IPS-NIHi7 (cell line): ENCODE measurements around the gene NTF3.

ENCODE experiments used
- DNase-seq: peaks from one replicate; pipeline ENCODE4 v3.0.0; 2012; ENCODE audit warnings: mixed read lengths; ENCODE audit errors: extremely low spot score

The NTF3 gene

DNA sequence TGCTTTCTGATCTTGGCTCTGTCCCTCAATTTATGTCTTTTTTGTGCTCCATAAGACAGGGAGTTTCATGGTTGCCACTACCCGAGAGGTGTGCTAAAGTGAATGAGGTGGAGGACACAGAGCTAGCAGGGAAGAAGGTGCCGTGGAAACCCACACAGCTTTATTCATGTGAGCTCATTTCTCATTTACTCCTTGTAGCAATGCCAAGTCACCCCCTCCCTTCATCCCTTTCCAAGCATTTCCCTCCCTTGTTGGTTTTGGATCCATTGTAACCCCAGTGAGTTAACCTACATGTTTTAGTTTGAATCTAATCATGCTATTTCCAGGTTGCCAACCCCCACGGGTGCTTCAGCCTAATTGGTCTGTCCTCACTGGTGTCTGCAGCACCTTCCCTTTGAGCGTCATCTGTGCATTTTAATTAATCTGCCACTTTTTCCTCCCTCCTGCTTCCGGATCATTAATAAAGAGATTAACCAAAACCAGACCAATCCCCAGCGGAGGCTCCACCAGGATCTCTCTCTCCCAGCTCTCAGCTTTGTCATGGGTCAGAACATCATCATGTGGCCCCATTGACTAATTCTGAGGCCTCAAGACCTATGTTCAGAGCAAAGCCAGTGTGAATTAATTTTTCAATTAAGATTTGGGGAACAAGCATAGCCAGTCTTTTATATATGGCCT, 56.2 kb downstream of the NTF3 start:
- no peak for DNase-seq

- DNase-seq, result no peak
Observed at GRCh38 chr12:5488626-5488955, 56.7 kb downstream of the NTF3 start.

DNA sequence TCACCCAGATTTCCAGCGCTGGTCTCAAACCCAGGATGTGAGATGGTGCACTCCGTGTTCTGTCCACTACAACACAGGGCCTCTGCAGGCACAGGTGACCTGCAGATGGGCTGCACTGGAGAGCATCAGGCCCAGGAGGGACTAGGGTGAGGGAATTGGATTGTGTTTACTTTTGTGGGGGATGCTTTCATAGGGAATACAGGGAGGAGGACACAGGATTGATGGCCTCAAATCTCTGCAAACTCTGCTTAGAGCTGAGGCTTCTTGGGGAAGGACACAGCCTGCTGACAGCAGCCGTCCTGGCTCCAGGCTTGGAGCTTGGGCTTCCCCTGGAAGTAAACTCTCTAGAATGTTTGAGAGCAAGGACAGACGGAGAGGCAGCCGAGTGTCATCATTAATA, 57.1 kb downstream of the NTF3 start:
- DNase-seq, result no peak

DNA sequence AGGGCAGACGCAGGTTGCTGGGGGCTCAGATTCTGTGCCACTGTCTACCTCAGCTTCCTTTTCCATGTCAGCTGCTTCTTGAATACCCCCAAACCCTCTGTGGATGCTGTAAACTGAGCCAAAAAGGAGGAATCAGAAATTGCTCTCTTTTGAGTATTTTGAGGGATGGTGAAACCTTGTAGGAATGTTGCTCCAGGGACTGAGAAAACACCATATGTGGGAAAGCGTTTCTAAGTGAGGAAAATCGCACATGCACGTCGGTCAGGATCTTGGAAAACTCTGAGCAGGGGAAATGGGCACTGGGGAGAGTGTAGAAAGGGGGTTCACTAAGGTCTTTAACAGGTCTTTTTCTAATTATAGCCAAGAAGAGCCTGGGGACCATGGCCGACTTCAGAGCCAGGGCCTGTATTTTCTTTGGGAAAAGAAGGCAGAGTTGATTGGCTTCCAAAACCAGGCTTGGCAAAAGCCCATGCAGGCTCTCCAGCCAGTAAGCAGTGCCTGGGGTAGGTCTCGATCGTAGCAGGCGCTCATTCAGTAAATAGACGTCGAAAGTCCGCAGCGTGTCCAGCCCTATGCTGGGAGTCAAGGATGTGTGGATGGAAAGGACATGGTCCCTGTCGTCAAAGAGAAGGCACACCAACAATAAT, 58.0 kb downstream of the NTF3 start:
- DNase-seq, result no peak

DNA sequence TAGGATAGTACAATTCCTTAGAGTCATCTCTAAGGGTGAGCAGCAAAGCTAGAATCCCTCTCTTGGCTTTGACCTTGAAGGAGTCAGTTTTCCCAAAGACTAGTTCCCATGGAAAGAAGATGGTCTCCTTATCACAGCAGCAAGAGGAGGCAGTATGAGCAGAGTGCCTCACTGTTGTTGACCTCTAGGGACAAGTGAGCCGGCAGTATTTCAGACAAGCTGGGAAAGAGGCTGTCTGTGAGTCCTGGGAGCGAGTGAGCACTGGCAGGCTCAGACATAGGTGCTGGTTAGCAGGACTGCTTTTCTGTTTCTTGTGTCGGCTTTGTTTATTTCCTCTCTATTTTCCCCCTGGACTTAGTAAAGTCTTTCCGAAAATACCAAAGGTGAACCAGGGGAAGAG, 60.7 kb downstream of the NTF3 start:
- peak; percentile 47 for DNase-seq

DNA sequence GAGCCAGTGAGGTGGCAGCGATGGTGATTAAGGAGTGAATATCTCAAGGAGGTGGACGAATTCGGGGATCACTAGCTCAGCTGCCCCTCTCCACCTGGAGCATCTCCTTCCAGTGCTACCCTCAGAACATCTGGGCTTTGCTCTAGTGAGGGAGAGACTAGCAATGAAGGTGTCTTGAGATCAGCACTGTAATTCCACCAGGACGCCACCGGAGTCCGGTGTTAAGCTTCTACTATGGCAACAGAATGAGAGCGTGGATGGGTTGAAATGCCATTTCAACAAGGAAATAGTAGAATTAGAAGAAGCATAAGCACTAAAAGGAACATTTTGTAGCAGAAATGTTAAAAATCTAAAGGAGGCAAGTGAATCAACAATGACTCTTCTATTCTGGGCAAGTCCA, 61.1 kb downstream of the NTF3 start:
- no peak for DNase-seq

- DNase-seq, result no peak
Observed at GRCh38 chr12:5494343-5494742, 62.4 kb downstream of the NTF3 start.

- DNase-seq, result no peak
Observed at GRCh38 chr12:5497329-5498053, 65.6 kb downstream of the NTF3 start.

DNA sequence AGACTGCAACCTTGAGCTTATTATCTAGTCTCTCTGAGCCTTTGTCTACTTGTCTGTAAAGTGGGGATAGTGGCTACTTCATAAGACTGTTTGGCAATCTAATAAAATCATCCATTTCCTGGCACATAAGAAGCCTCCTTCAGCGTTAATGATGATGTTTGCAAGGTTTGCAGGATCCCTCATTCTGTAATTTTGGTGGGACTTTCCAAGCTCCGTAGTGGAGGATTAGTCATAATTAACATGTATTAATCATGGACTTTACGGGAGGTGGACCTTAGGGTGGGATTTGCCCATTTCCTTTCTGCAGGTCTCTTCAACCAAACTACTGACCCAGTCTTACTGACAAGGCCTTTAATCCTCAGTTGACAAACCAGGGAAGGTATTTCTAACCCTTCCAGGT, 66.2 kb downstream of the NTF3 start:
- DNase-seq, result no peak

GRCh38 chr12:5498806-5499205, 66.9 kb downstream of the NTF3 start:
- no peak for DNase-seq

GRCh38 chr12:5499566-5500330, 67.8 kb downstream of the NTF3 start:
- no peak for DNase-seq

DNA sequence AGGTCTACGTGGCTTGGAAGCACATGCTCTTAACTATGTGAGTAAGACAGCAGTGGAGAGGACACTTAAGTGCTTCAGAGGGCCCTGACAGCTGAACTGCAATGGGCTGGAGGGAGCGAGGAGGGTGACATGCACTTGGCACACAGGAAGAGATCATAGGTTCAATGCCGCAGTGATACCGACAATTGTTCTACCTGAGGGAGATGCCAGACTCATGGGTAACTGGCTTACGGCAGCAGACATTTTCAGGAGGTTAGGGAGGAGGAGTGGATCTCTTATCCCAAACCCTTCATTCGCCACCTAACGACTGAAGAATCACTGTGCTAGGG, 68.4 kb downstream of the NTF3 start:
- DNase-seq, result no peak

DNA sequence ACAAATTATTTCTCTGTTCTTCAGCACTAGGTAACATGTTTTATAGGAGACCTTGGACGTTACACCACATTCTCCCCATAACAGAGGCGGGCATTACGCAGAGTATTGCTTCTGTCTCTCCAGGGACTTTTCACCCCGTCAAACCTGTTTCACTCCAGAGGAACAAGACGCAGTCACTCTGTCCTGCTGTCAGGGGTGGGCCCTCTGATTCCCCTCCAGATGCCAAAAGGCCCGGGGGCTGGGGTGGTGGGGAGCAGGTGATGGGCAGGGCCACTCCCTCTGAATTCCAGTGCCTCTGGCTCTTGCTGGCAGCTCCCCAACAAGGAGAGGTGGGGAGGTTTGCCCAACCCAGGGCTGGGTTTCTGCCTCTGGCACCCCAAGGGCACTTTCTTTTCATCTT, 71.9 kb downstream of the NTF3 start:
- DNase-seq, result no peak

DNA sequence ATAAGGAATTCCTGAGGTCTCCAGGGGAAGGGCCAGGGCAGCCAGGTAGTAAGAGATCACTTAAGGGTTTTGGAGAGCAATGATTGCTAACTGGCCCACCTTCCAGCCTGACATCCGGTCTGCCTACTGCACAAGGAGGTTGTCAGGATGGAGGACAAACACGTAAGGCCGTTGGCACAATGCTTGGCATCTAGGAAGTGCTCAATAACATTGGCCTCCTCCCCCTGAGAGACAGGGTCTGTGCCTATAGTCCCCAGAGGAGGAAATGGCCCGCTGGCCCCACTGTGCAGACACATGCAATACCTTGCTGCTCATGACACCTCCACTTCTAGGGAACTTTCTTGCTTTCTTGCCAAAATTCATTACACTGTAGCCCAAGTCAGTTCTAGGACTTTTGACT, 73.2 kb downstream of the NTF3 start:
- DNase-seq, result no peak

DNA sequence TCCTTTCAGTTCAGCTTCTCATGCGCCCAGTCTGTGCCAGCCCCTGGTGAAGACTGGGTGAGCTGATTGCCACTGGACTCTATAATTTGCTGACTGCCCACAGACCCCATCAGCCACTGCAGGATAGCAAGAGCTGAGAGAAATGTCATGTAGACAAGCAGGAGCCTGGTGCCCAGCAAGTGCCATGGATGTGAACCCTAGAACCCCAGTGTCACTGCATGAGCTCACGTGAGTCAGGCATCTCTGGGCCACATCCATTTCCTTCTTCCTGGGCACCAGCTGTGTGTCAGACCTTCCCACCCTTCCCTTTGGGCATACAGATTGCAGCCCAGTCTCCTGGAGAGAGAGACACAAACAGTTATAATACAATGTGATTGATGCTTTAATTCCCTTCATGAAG, 73.8 kb downstream of the NTF3 start:
- no peak for DNase-seq

DNA sequence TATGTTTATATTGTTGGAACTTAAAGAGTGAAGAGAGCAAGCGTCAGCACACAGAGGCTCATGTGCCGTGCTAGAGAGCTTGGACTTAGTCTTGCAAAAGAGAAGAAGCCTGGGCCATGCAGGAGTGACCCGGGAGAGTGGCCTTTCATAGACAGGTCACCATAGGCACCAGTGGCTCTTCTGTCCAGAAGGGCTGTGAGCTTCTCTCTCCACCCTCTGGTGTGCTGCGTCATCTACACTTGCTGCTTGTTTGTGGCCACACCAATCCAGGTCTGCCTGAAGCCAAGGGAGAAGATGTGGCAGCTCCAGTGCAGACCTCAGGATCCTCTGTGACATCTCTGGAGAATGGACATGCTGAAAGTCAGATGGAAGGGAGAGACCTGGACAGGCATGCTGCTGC, 74.4 kb downstream of the NTF3 start:
- no peak for DNase-seq

DNA sequence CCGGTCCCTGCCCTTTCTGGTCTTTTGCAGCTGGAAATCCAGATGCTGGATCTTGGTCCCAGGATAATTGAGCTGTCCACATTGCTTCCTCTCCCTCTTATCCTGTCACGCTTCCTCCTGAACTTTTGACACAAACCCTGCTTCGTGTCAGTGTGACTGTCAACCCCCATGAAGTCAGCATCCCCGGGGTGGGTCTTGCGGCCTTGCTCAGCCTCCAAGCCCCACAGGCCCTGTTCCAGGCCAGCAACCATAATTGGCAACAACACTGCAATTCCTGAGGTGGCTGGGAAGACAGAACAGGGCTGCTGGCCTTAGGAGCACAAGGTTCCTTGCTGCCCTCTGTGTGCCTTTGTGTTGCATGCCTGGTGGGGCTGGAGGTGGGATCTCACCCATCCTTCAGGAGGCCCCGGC, 74.9 kb downstream of the NTF3 start:
- no peak for DNase-seq

- no peak for DNase-seq
Observed at GRCh38 chr12:5507401-5507935, 75.6 kb downstream of the NTF3 start.

DNA sequence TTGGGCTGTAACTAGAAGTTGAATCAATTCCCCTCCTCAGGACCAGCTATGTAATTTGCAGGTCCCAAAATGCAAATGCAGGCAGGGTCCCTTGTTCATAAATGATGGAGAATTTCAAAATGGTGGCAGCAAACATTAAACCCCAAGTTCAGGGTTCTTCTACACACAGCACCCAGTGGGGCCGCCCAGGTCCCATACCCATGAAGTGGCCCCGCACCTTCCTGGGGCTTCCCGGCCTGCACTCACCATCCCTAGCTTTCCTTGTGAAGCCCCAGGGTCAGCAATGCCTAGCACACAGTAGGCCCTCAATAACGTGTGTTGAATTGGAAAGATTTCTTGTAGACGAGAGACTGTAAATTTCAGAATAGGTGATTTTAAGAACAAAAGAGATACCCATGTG, 76.0 kb downstream of the NTF3 start:
- DNase-seq, result no peak

DNA sequence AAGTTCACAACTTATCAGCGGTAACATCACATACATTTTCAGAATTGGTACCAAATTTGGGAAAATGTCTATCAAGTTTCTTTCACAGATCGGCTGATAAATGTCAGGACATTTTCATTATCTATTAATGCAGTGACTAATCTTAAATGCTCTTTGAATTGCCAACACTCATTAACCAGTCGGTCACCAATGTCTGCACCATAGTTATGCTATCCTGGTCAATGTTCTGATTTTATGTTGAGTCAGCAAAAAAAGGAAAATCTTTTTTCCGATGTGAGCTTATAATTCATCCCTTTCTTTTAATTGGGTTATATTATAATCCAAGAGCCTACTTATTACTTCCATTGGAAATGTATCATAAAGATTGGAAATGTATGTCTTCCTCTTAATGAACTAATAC, 77.2 kb downstream of the NTF3 start:
- DNase-seq, result no peak

DNA sequence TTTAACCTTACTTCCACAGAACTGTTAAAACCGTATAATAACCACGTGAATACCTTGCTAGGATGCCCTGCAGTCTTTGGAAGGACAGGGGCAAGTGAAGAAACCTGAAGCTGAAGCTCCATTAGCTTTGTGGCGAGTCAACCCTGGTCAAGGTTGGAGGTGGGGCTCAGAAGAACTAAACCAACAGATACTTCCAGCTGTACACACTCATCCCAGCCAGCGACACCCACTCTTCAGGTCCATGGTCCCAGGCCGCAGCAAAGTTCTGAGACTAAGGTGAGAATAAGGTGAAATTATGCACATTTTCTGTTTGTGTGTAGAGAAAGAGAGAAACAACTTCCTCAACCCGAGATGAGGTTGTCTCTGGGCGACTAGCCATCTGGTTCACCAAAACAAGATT, 77.6 kb downstream of the NTF3 start:
- DNase-seq, result no peak

- no peak for DNase-seq
Observed at GRCh38 chr12:5510251-5510805, 78.4 kb downstream of the NTF3 start.
